Hepatocyte (in vitro differentiated cells): ENCODE results near the gene DEPDC5. TPM values are rescaled to one million over a fixed set of nuclear protein-coding genes. Genes with fewer than 3 reads are reported as not detected.

Source experiments
- DNase-seq: peaks from one replicate; pipeline ENCODE4 v3.0.0-alpha.2; 2016; ENCODE audit warnings: low spot score
- H2AFZ ChIP-seq: fragments of 200-600 bp; sonication (generic); 2 replicates; pipeline ENCODE4 v1.6.0; 2016; ENCODE audit warnings: antibody characterized with exemption, mild to moderate bottlenecking
- H3K27ac ChIP-seq: fragments of 200-600 bp; sonication (generic); 2 replicates; pipeline ENCODE4 v1.5.1; 2016; ENCODE audit warnings: mild to moderate bottlenecking
- H3K27me3 ChIP-seq: fragments of 200-600 bp; sonication (generic); 2 replicates; pipeline ENCODE4 v1.6.1; 2016
- H3K36me3 ChIP-seq: fragments of 200-600 bp; sonication (generic); replicated peaks from 2 replicates; pipeline ENCODE4 v1.5.1; 2016; ENCODE audit warnings: low read depth; ENCODE audit not compliant: insufficient read depth
- H3K4me1 ChIP-seq: fragments of 200-600 bp; sonication (generic); 2 replicates; pipeline ENCODE4 v1.5.1; 2016; ENCODE audit warnings: mild to moderate bottlenecking, moderate library complexity; ENCODE audit not compliant: insufficient read depth
- H3K4me2 ChIP-seq: fragments of 200-600 bp; sonication (generic); 2 replicates; pipeline ENCODE4 v1.6.0; 2016
- H3K4me3 ChIP-seq: fragments of 200-600 bp; sonication (generic); 2 replicates; pipeline ENCODE4 v1.5.1; 2016; ENCODE audit warnings: mild to moderate bottlenecking
- H3K79me2 ChIP-seq: fragments of 200-600 bp; sonication (generic); 2 replicates; pipeline ENCODE4 v1.6.0; 2017; ENCODE audit warnings: mild to moderate bottlenecking
- H3K9me2 ChIP-seq: fragments of 200-600 bp; sonication (generic); replicated peaks from 2 replicates; pipeline ENCODE4 v1.6.0; 2017; ENCODE audit warnings: mild to moderate bottlenecking; ENCODE audit not compliant: insufficient read depth
- H3K9me3 ChIP-seq: fragments of 200-600 bp; sonication (generic); 2 replicates; pipeline ENCODE4 v1.5.1; 2016; ENCODE audit warnings: low read depth, mild to moderate bottlenecking
- H4K20me1 ChIP-seq: fragments of 200-600 bp; sonication (generic); 2 replicates; pipeline ENCODE4 v1.6.0; 2016; ENCODE audit warnings: mild to moderate bottlenecking; ENCODE audit not compliant: insufficient read depth, poor library complexity, severe bottlenecking
- CTCF ChIP-seq: fragments of 200-600 bp; sonication (generic); IDR thresholded peaks from 2 replicates; pipeline ENCODE4 v1.5.1; 2016; ENCODE audit warnings: antibody characterized with exemption, mild to moderate bottlenecking; ENCODE audit not compliant: poor library complexity
- EZH2 ChIP-seq: fragments of 200-600 bp; sonication (generic); IDR thresholded peaks from 2 replicates; pipeline ENCODE4 v1.6.1; 2016; ENCODE audit warnings: antibody characterized with exemption, mild to moderate bottlenecking, borderline replicate concordance
- EZH2phosphoT487 ChIP-seq: fragments of 200-600 bp; sonication (generic); IDR thresholded peaks from one replicate; pipeline ENCODE4 v1.6.1; 2018; ENCODE audit warnings: antibody characterized with exemption, mild to moderate bottlenecking, low read depth, moderate library complexity; ENCODE audit not compliant: unreplicated experiment, severe bottlenecking
- WGBS: methylation state at CpG from one replicate; pipeline ENCODE4 v1.1.6; 2016; ENCODE audit warnings: low lambda C conversion rate; ENCODE audit errors: missing lambda C conversion rate; 5-methylcytosine and 5-hydroxymethylcytosine counted together
- polyA plus RNA-seq: library from polyadenylated mRNA; unstranded; fragments of >200 nt; fragmentation: Nextera tagmentation; extraction: Ambion mirVana; gene quantifications from 2 replicates; pipeline ENCODE4 v1.2.1, GENCODE V29; 2016
- total RNA-seq: library from RNA; depleted of rRNA; stranded (reverse); fragments of >200 nt; gene quantifications from 2 replicates; pipeline ENCODE4 v1.2.3, GENCODE V29; 2014

Gene DEPDC5
- total and polyA plus RNA-seq, 2 experiments from 2014 or later = 12.9 to 14.5 TPM

- no peak for DNase-seq
- Histone ChIP-seq H3K9me3 (no peaks in the 10 kb centered on the region), H3K79me2 (peaks cover 99% of the 10 kb centered on the region), H3K27ac (no peak overlapping the region), H2AFZ (no peak overlapping the region), H3K9me2 (no peaks in the 10 kb centered on the region), H4K20me1 (peaks cover 45% of the 10 kb centered on the region), H3K4me1 (peaks cover 10% of the 10 kb centered on the region), H3K4me2 (no peak overlapping the region), H3K4me3 (no peak overlapping the region), H3K27me3 (no peaks in the 10 kb centered on the region), H3K36me3 (no peaks in the 10 kb centered on the region)
- TF ChIP-seq EZH2phosphoT487 (no peak), EZH2 (no peak), CTCF (no peak)
- WGBS = 100% methylated on average over 2 of the region's 2 CpGs
Measured at GRCh38 chr22:31742682-31743081, 11.1 kb upstream of the DEPDC5 start.

- H2AFZ ChIP-seq = no peak overlapping the region
- no peak overlapping the region for H3K27ac ChIP-seq
- H3K27me3 ChIP-seq = no peaks in the 10 kb centered on the region
- no peak for DNase-seq
- H3K4me1 ChIP-seq = peaks cover 21% of the 10 kb centered on the region
- WGBS = 97% methylated on average over 7 of the region's 7 CpGs
- H3K4me2 ChIP-seq = no peak overlapping the region
- no peak for TF ChIP-seq EZH2phosphoT487
- no peak for TF ChIP-seq CTCF
- no peak for TF ChIP-seq EZH2
- H3K4me3 ChIP-seq = no peak overlapping the region
- no peaks in the 10 kb centered on the region for H3K36me3 ChIP-seq
- H3K79me2 ChIP-seq = peaks cover 99% of the 10 kb centered on the region
- H4K20me1 ChIP-seq = peaks cover 45% of the 10 kb centered on the region
- no peaks in the 10 kb centered on the region for H3K9me2 ChIP-seq
- H3K9me3 ChIP-seq = no peaks in the 10 kb centered on the region
Measured at GRCh38 chr22:31743871-31744270, 9.9 kb upstream of the DEPDC5 start.

GRCh38 chr22:31747441-31747840 lies 6.4 kb upstream of the DEPDC5 start:
- no peak overlapping the region for H3K27ac ChIP-seq
- no peak overlapping the region for H3K4me3 ChIP-seq
- H4K20me1 ChIP-seq = peaks cover 24% of the 10 kb centered on the region
- H3K9me3 ChIP-seq = no peaks in the 10 kb centered on the region
- H3K9me2 ChIP-seq = no peaks in the 10 kb centered on the region
- H3K27me3 ChIP-seq = no peaks in the 10 kb centered on the region
- TF ChIP-seq EZH2phosphoT487 (no peak), CTCF (no peak), EZH2 (no peak)
- WGBS = 39% methylated on average over 4 of the region's 4 CpGs
- H3K4me2 ChIP-seq = peak overlapping the region; percentile 79
- DNase-seq = no peak
- no peak overlapping the region for H2AFZ ChIP-seq
- peaks cover 15% of the 10 kb centered on the region for H3K4me1 ChIP-seq
- H3K79me2 ChIP-seq = peaks cover 70% of the 10 kb centered on the region
- no peaks in the 10 kb centered on the region for H3K36me3 ChIP-seq

- Histone ChIP-seq H3K27me3 (no peaks in the 10 kb centered on the region), H4K20me1 (peaks cover 18% of the 10 kb centered on the region), H2AFZ (no peak overlapping the region), H3K9me3 (no peaks in the 10 kb centered on the region), H3K4me1 (peaks cover 23% of the 10 kb centered on the region), H3K9me2 (no peaks in the 10 kb centered on the region), H3K4me3 (peak overlapping the region; percentile 58), H3K36me3 (no peaks in the 10 kb centered on the region), H3K27ac (peak overlapping the region; percentile 92), H3K79me2 (peaks cover 60% of the 10 kb centered on the region), H3K4me2 (peak overlapping the region; percentile 79)
- no peak for DNase-seq
- TF ChIP-seq EZH2 (no peak), EZH2phosphoT487 (no peak), CTCF (no peak)
- 24% methylated on average over 2 of the region's 2 CpGs for WGBS
Measured at GRCh38 chr22:31748490-31748889, 5.3 kb upstream of the DEPDC5 start.
